HG03571 (cell line): ENCODE results near the gene PPP1R1C.

ENCODE experiments used
- ATAC-seq: cut with Tn5 transposase; IDR thresholded peaks from one replicate; pipeline ENCODE4 v1.9.1; 2021; ENCODE audit not compliant: unreplicated experiment

PPP1R1C gene

GRCh38 chr2:182103526-182103925 is 117.9 kb downstream of the PPP1R1C start:
- ATAC-seq = no peak

- ATAC-seq = no peak
Measured at GRCh38 chr2:182110347-182110746, 124.7 kb downstream of the PPP1R1C start.

- no peak for ATAC-seq
Measured at GRCh38 chr2:182113334-182113733, 127.7 kb downstream of the PPP1R1C start.

GRCh38 chr2:182115258-182115657 is 129.6 kb downstream of the PPP1R1C start:
- ATAC-seq = no peak

GRCh38 chr2:182116774-182117173 is 131.1 kb downstream of the PPP1R1C start:
- no peak for ATAC-seq

GRCh38 chr2:182117196-182117595 is 131.5 kb downstream of the PPP1R1C start:
- no peak for ATAC-seq

- ATAC-seq = no peak
Measured at GRCh38 chr2:182128821-182129707, 143.4 kb downstream of the PPP1R1C start.

- ATAC-seq = no peak
Measured at GRCh38 chr2:182132605-182133004, 147.0 kb downstream of the PPP1R1C start.

- no peak for ATAC-seq
Measured at GRCh38 chr2:182133195-182133891, 147.7 kb downstream of the PPP1R1C start.

- ATAC-seq = no peak
Measured at GRCh38 chr2:182134201-182134600, 148.5 kb downstream of the PPP1R1C start.

GRCh38 chr2:182142062-182142461 is 156.4 kb downstream of the PPP1R1C start:
- no peak for ATAC-seq

GRCh38 chr2:182144041-182144775 is 158.6 kb downstream of the PPP1R1C start:
- no peak for ATAC-seq

GRCh38 chr2:182144776-182145165 is 159.1 kb downstream of the PPP1R1C start:
- no peak for ATAC-seq

- ATAC-seq = no peak
Measured at GRCh38 chr2:182148344-182148743, 162.7 kb downstream of the PPP1R1C start.

GRCh38 chr2:182163878-182164277 is 178.2 kb downstream of the PPP1R1C start:
- no peak for ATAC-seq

- ATAC-seq = no peak
Measured at GRCh38 chr2:182164686-182165085, 179.0 kb downstream of the PPP1R1C start.

- no peak for ATAC-seq
Measured at GRCh38 chr2:182165202-182165601, 179.5 kb downstream of the PPP1R1C start.

GRCh38 chr2:182166406-182166805 is 180.8 kb downstream of the PPP1R1C start:
- ATAC-seq = no peak

- ATAC-seq = no peak
Measured at GRCh38 chr2:182166841-182167240, 181.2 kb downstream of the PPP1R1C start.
